DMS79 treated with DMSO at 0.1 percent for 48 hours (cell line): ENCODE results near the gene TNIP1.

Experiments used
- DNase-seq: peaks from one replicate; lab custom pipeline; 2025; lab: John Stamatoyannopoulos, UW

TNIP1 gene

GRCh38 chr5:151001436-151001835, 79.4 kb downstream of the TNIP1 start:
- no peak for DNase-seq

GRCh38 chr5:150999704-151000442, 81.0 kb downstream of the TNIP1 start:
- DNase-seq, result no peak

- no peak for DNase-seq
These were observed 86.9 kb downstream of the TNIP1 start for GRCh38 chr5:150993826-150994412.

- DNase-seq, result no peak
These were observed 87.4 kb downstream of the TNIP1 start for GRCh38 chr5:150993422-150993821.

- no peak for DNase-seq
These were observed 88.1 kb downstream of the TNIP1 start for GRCh38 chr5:150992705-150993104.

- DNase-seq, result no peak
These were observed 91.1 kb downstream of the TNIP1 start for GRCh38 chr5:150989695-150990094.

GRCh38 chr5:150987746-150988145, 93.1 kb downstream of the TNIP1 start:
- no peak for DNase-seq
